ENCODE results near the gene ZC3H4. TPM values are rescaled to one million over a fixed set of nuclear protein-coding genes. Genes with fewer than 3 reads are reported as not detected.
A peak's percentile ranks its signal among the peaks of the same experiment; 100 is the strongest.

ZC3H4 gene
- total and polyA plus RNA-seq, 9 of the 15 experiments (the other 6 are each of a cell fraction or from before 2014, with no cell fraction given), result 2.2 to 75.6 (median 18.3) TPM

DNA sequence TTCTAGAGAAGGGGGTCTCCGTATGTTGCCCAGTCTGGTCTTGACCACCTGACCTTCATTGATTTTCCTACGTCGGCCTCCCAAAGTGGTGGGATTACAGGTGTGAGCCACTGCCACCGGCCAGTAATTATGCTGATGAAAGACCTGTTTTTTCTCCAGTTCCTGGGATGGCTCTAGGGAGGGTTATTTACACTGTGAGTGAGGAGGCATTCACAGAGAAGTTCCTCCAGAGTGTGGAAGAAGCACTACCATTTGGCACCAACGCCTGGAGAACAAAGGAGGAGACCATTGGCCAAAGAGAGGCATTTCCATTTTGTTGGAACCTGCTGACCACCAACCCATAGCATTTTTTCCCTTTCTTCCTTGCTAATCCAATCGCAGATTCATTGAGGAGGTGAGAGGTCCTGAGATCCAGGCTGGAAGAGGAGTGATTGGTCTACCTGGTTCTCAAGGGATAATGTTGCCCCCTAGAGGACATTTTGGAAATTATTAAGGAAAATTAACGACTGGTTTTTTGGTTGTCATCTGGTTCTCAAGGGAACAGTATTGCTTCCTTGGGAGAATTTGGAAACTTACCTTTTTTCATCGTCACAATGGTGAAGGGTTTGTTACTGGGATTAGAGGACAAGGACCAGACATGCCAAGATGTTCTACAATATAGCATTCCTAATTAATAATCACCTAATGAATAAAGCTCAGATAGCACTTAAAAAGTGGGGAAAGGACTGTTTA lies 11.5 kb upstream of the ZC3H4 start (continued):
- TF ChIP-seq TBL1XR1 (IDR thresholded peaks at IDR 0.05; ENCODE audit: low read length in 2 of 2) (no peak), KHSRP (IDR thresholded peaks at IDR 0.05) (no peak), RAD21 (CRISPR knock-in tag; conservative IDR thresholded peaks at IDR 0.05 in 1 of 2, IDR thresholded peaks at IDR 0.05 in 1 of 2) (peak; percentile 83 to 92), ZFX (CRISPR knock-in tag; IDR thresholded peaks at IDR 0.05) (no peak), ZSCAN32 (CRISPR knock-in tag; IDR thresholded peaks at IDR 0.05) (no peak), NBN (IDR thresholded peaks at IDR 0.05; ENCODE audit: low read depth) (no peak), ZNF764 (CRISPR knock-in tag; IDR thresholded peaks at IDR 0.05; ENCODE audit: low read depth) (no peak), ZKSCAN1 (IDR thresholded peaks at IDR 0.05; ENCODE audit: low read depth, low read length) (no peak), EHMT2 (IDR thresholded peaks at IDR 0.05) (no peak), MYC (IDR thresholded peaks at IDR 0.05; ENCODE audit: low read depth, low read length) (no peak), MYC (CRISPR knock-in tag; IDR thresholded peaks at IDR 0.05; ENCODE audit: borderline replicate concordance, low read depth) (no peak), DACH1 (IDR thresholded peaks at IDR 0.05; ENCODE audit: partially characterized antibody) (peak; percentile 92)
- TF ChIP-seq, protein P1, sequence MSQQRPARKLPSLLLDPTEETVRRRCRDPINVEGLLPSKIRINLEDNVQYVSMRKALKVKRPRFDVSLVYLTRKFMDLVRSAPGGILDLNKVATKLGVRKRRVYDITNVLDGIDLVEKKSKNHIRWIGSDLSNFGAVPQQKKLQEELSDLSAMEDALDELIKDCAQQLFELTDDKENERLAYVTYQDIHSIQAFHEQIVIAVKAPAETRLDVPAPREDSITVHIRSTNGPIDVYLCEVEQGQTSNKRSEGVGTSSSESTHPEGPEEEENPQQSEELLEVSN (IDR thresholded peaks at IDR 0.05; ENCODE audit: borderline replicate concordance in 1 of 2, extremely low read depth in 1 of 2, insufficient read depth in 1 of 2, insufficient read length in 1 of 2, low read depth in 1 of 2, low read length in 1 of 2, poor library complexity in 1 of 2, severe bottlenecking in 1 of 2), result no peak
- TF ChIP-seq, protein P2, sequence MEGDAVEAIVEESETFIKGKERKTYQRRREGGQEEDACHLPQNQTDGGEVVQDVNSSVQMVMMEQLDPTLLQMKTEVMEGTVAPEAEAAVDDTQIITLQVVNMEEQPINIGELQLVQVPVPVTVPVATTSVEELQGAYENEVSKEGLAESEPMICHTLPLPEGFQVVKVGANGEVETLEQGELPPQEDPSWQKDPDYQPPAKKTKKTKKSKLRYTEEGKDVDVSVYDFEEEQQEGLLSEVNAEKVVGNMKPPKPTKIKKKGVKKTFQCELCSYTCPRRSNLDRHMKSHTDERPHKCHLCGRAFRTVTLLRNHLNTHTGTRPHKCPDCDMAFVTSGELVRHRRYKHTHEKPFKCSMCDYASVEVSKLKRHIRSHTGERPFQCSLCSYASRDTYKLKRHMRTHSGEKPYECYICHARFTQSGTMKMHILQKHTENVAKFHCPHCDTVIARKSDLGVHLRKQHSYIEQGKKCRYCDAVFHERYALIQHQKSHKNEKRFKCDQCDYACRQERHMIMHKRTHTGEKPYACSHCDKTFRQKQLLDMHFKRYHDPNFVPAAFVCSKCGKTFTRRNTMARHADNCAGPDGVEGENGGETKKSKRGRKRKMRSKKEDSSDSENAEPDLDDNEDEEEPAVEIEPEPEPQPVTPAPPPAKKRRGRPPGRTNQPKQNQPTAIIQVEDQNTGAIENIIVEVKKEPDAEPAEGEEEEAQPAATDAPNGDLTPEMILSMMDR (IDR thresholded peaks at IDR 0.05 in 2 of 3, conservative IDR thresholded peaks at IDR 0.05 in 1 of 3; ENCODE audit: insufficient read depth in 2 of 3, low read depth in 1 of 3, low read length in 3 of 3), result peak; percentile 68 to 88 (median 74)
